ENCODE data around the gene KCTD17.

KCTD17 gene

GRCh38 chr22:37033605-37034430, 17.7 kb upstream of the KCTD17 start:
- H3K27ac ChIP-seq = peak overlapping the region in 4 of 21 experiments; percentile 19 to 77 (median 64)
- no peak overlapping the region for H3K4me3 ChIP-seq

GRCh38 chr22:37036655-37037377, 14.7 kb upstream of the KCTD17 start:
- Histone ChIP-seq H3K4me3 (no peak overlapping the region), H3K27ac (no peak overlapping the region)

- H3K27ac ChIP-seq = no peak overlapping the region
These were observed 13.9 kb upstream of the KCTD17 start for GRCh38 chr22:37037669-37038068.

DNA sequence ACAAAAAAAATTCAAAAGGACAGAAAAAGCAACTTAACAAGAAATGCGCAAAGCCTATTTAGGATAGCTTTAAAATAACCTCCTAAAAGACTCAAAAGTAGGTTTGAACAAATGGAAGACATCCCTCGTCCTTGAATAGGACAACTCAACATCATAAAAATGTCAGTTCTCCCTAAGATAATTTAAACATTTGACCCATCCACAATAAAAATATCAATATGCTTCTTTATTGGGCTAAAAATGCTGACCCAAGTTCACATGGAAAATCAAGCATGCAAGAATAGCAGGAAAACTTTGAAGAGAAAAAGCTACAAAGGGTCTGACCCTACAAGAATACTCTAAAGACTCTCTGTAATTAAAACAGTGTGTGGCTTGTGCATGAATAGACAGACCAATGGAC, 12.1 kb upstream of the KCTD17 start:
- Histone ChIP-seq H3K27ac (no peak overlapping the region), H3K4me3 (no peak overlapping the region)

More at GRCh38 chr22:37037669-37038068, 13.9 kb upstream of the KCTD17 start:
- no peak overlapping the region for H3K4me3 ChIP-seq

DNA sequence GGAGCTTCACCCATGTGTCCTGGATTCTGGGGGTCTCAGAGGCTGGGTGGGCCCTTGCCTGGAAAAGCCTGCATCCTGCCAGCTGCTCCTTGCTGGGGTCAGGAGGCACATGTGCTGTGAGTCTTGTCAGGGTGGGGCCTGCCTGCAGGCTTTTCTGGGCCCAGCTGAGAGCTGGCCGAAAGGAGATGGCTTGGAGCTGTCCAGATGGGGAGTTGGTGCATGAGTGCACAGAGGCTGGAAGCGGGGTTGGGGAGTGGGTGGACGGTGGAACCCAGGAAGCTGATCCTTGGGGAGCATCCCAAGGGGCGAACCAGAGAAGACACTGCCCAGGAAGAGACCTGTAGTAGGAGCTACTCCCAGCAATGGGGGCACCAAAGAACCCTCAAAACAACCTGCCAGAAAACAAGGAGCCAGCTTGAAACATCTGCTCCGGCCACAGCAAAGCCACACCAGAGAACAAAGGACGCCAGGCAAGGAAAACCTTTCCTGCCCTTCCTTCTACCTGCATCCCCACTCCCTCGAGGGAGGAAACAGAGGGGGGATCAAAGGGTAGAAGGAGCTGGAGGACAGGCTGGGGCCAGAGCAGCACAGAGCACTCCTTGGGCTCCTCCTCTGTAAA, 8.2 kb upstream of the KCTD17 start:
- no peak overlapping the region for H3K4me3 ChIP-seq

DNA sequence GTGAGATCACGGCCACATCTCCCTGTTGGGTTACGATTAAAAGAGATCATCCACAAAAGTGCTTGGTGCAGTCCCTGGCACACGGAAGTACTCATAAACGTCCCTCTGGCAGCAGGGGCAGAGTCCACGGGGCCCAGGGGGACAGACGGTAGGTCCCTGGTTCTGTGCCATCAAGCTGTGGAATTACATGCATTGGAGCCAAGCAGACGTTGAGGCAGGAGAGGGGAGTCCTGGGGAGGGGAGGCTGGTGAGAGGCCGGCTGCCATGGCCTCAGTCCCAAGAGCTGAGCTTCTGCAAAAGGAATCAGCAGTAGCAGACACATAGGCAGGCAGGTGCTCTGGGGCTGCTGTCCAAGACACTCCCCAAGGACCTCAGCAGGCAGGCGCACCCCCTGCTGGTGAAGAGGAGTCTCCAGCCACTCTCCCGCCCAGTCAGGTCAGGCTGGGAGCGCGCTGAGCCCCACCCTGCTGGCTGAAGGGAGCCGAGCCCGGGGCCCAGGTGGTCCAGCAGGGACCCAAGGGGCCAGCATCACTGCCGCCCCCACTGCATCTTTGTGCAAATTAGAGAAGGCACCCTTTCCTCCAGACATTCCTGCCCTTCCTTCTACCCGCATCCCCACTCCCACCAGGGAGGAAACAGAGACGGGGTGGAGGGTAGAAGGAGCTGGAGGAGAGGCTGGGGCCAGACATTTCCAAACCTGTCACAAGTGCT, 7.6 kb upstream of the KCTD17 start:
- no peak overlapping the region for H3K4me3 ChIP-seq
- H3K27ac ChIP-seq = no peak overlapping the region

More for the DNA sequence above, 8.2 kb upstream of the KCTD17 start:
- no peak overlapping the region for H3K27ac ChIP-seq

GRCh38 chr22:37044634-37045625, 6.6 kb upstream of the KCTD17 start:
- Histone ChIP-seq H3K27ac (no peak overlapping the region), H3K4me3 (no peak overlapping the region)

DNA sequence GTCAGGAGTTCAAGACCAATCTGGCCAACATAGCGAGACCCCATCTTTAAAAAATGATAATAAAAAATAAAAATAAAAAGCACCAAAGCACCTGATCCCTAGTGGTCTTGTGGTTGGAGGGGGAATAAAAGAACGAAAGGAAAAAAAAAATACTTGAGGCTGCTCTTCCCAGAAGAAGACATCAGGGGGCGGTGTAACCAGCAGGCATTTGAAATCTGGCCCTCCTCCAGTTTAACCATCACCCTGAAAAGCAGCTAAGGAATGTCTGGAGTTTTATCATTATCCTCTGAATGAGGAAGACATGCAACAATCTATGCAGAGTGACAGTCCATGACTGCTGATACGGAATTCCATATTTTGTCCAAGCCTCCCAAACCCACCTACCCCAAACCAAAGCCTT, 5.6 kb upstream of the KCTD17 start:
- no peak overlapping the region for H3K4me3 ChIP-seq

DNA sequence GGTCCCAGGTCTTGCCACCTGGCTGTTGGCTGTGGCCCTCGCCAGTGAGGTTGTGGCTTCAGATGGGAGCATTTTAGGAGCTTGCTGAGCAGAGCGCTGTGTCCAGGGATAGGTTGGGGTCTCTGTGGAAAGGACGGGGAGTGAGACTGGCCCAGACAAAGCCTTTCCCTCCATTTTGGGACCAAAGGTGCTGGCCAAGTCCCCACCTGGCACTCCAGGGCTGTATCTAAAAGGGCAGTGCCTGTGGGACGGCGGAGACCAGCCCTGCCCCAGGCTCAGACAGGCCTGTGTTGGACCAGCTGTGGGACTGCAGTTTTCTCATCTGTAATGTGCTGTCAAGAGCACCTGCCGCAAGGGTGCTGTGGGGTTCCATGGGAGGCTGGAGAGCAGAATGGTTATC, 5.0 kb upstream of the KCTD17 start:
- no peak overlapping the region for H3K27ac ChIP-seq
- no peak overlapping the region for H3K4me3 ChIP-seq

More for the DNA sequence above, 5.6 kb upstream of the KCTD17 start:
- no peak overlapping the region for H3K27ac ChIP-seq

DNA sequence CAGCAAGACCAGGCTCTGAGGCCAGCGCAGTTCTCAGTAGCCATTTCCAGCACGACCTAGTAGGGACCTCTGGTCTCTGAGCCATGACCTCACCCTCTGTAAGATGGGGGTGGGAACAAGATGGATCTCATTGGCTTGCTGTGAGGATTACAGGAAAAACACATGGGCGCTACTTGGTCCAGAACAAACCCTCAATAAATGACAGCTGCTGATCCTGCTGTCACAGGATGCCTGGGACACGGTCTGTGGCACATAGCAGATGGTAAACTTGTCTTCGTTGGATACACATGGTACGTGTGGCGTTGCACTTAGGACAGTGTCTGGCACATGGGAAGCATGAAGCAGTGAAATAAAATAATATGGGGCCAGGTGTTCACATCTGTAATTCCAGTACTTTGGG, 4.5 kb upstream of the KCTD17 start:
- H3K27ac ChIP-seq = no peak overlapping the region
- H3K4me3 ChIP-seq = no peak overlapping the region

GRCh38 chr22:37048133-37048532, 3.4 kb upstream of the KCTD17 start:
- Histone ChIP-seq H3K27ac (no peak overlapping the region), H3K4me3 (no peak overlapping the region)

DNA sequence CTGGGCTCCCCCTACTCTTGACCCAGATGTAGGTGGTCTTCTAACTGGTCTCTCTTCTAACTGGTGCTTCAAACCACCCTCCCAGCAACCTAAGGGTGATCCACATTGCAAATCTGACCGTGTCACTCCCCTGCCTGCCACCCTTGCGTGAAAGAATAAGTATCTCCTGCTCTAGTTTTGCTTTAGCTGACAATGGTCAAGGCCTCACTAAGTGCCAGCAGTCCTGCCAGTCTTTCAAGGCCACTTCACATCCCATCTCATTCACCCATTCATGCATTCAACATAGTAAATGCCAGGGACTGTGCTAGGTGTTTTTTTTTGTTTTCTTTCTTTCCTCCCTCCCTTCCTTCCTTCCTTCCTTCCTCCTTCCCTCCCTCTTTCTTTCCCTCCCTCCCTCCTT, 2.3 kb upstream of the KCTD17 start:
- H3K27ac ChIP-seq = no peak overlapping the region
- H3K4me3 ChIP-seq = no peak overlapping the region

- H3K4me3 ChIP-seq = no peak overlapping the region
- H3K27ac ChIP-seq = peak overlapping the region in 7 of 21 experiments; percentile 6 to 88 (median 77)
These were observed 629 bp upstream of the KCTD17 start for GRCh38 chr22:37050913-37051312.

DNA sequence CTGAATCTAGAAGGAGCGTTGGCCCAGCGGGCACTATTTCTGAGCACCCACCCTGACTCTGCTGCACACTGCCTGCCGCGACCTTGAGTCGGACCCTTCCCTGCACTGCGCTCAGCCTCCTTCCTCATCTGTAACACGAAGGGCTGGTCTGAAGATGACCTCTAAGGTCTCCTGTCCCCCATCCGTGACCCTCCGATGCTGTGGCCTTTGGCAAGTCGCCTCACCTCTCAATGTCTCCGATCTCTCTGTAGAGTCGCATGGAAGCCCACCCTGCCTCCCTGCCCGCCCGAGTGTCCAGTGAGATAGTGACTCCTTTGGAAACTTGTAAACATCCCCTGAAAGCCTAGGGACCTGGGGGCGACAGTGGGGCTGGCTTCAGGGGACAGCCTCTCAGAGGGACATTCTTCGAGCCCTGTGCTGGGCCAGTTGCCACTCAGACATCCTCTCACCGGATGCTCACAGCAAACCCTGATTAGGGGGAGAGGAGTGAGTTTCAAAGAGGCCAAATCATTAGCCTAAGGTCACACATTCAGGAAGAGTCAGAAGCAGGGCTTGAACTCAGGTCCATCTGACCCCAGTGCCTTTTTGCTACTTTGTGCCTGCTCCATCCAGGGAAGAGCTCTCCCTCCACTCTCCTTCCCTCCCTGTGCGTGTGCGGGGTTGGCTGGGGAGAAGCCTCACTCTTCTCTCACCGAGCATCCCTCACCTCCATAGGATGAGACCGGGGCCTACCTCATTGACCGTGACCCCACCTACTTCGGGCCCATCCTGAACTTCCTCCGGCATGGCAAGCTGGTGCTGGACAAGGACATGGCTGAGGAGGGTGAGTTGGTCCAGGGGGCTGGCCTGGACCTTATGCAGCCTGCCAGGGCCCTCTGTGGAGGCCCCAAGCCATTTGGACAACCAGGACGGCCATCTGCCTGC, 1.1 kb downstream of the KCTD17 start:
- peak overlapping the region in 12 of 21 experiments; percentile 39 to 88 (median 70) for H3K27ac ChIP-seq

GRCh38 chr22:37053310-37054055, 1.9 kb downstream of the KCTD17 start:
- H3K4me3 ChIP-seq = no peak overlapping the region

More for the DNA sequence above, 1.1 kb downstream of the KCTD17 start:
- H3K4me3 ChIP-seq = peak overlapping the region; percentile 41 to 76 (median 68)

GRCh38 chr22:37054056-37054395, 2.5 kb downstream of the KCTD17 start:
- no peak overlapping the region for H3K4me3 ChIP-seq
- H3K27ac ChIP-seq = peak overlapping the region in 2 of 21 experiments; percentile 3 to 55

More at GRCh38 chr22:37053310-37054055, 1.9 kb downstream of the KCTD17 start:
- peak overlapping the region in 9 of 21 experiments; percentile 39 to 79 (median 55) for H3K27ac ChIP-seq

Data from skin epidermis (tissue), 12 donors.